Measurements from ENCODE around the gene TOMM6.
"Not testable (repeated sequence)": the region's sequence is repeated elsewhere in the genome, so short reads cannot be mapped to it uniquely, and the experiment has no call there.

Gene TOMM6

GRCh38 chr6:41766043-41766664, 21.3 kb upstream of the TOMM6 start:
- not testable (repeated sequence) for FAIRE-seq

- FAIRE-seq = no peak
These were observed 20.2 kb upstream of the TOMM6 start for GRCh38 chr6:41767112-41767833.

GRCh38 chr6:41768545-41769308, 18.8 kb upstream of the TOMM6 start:
- no peak for FAIRE-seq

- FAIRE-seq = no peak
These were observed 18.1 kb upstream of the TOMM6 start for GRCh38 chr6:41769376-41769775.

- no peak for FAIRE-seq
These were observed 17.0 kb upstream of the TOMM6 start for GRCh38 chr6:41770381-41771057.

- FAIRE-seq = no peak
These were observed 16.2 kb upstream of the TOMM6 start for GRCh38 chr6:41771058-41771983.

GRCh38 chr6:41774841-41775240, 12.7 kb upstream of the TOMM6 start:
- no peak for FAIRE-seq

- no peak for FAIRE-seq
These were observed 12.1 kb upstream of the TOMM6 start for GRCh38 chr6:41775293-41775882.

GRCh38 chr6:41777551-41778285, 9.8 kb upstream of the TOMM6 start:
- no peak for FAIRE-seq

GRCh38 chr6:41778895-41779294, 8.6 kb upstream of the TOMM6 start:
- FAIRE-seq = no peak

- FAIRE-seq = no peak
These were observed 8.2 kb upstream of the TOMM6 start for GRCh38 chr6:41779336-41779735.

GRCh38 chr6:41779788-41780550, 7.5 kb upstream of the TOMM6 start, which contains the start of gene FRS3:
TSS of gene FRS3 (minus strand) at chr6:41779900. CDS start at chr6:41776987, 2,913 bp downstream.
- FAIRE-seq = no peak

GRCh38 chr6:41780551-41781365, 6.7 kb upstream of the TOMM6 start, which contains the start of gene PRICKLE4:
TSS of gene PRICKLE4 (plus strand) at chr6:41780782. CDS start at chr6:41783474, 2,692 bp downstream.
- no peak for FAIRE-seq

GRCh38 chr6:41781366-41781730, 6.1 kb upstream of the TOMM6 start:
- FAIRE-seq = no peak

- no peak for FAIRE-seq
These were observed 4.3 kb upstream of the TOMM6 start for GRCh38 chr6:41783106-41783780.

- no peak for FAIRE-seq
These were observed 2.8 kb upstream of the TOMM6 start for GRCh38 chr6:41784581-41785171.

GRCh38 chr6:41785254-41785653, 2.2 kb upstream of the TOMM6 start:
- no peak for FAIRE-seq

All from islet of Langerhans (tissue), 1 donor.